ENCODE data around the gene NEK4. TPM values are rescaled to one million over a fixed set of nuclear protein-coding genes. Genes with fewer than 3 reads are reported as not detected.

Gene NEK4
- polyA plus RNA-seq, 1 donor (not counting 4 experiments of a cell fraction or from before 2014, with no cell fraction given): 13.6 TPM

DNA sequence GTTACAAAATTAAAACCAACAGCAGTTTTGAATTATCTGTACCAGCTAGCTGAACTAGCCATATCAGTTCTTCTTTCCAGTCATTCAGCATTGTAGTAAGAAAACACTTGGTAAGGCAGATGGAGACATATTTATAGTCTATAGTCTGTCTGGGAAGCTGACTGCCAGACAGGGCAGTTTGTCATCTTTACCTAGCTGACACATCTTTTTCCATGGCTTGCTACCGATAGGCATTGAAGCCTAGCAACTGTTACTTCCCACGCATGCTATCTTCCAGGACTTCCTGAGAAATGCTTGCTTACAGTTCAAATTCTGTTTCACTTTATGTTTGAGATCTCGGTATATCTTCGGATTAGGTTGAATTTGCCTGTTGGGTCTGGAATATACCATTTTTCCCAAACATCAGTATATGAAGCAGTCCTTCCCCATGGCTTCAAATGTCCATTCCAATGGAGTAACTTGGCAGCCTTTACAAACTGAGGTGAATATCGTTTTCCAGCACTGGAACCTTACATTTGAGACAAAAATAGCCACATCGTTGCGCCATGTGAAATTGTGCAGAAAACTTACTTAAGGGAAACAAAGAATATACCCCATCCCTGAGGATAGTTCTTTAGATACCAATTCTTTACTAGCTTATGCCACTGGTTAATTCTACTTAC, 76.1 kb downstream of the NEK4 start:
- Histone ChIP-seq H2AFZ (ENCODE audit: control insufficient read depth, low read length) (no peak overlapping the region), H3K4me2 (ENCODE audit: control insufficient read depth, extremely low read depth, insufficient read depth, low read depth, low read length) (no peak overlapping the region), H4K20me1 (ENCODE audit: control insufficient read depth, extremely low read depth, insufficient read depth, low read length) (peaks cover 5% of the 10 kb centered on the region), H3K36me3 (ENCODE audit: control insufficient read depth in 2 of 2, extremely low read depth in 1 of 2, insufficient read depth in 2 of 2, low read length in 2 of 2) (peaks cover 42 to 45% of the 10 kb centered on the region in 2 experiments), H3K9ac (ENCODE audit: control insufficient read depth, extremely low read depth, insufficient read depth, low read length) (no peak overlapping the region), H3K9me3 (ENCODE audit: control insufficient read depth, low read depth, low read length) (no peaks in the 10 kb centered on the region), H3K79me2 (ENCODE audit: control insufficient read depth, insufficient read depth, low read length) (peaks cover 15% of the 10 kb centered on the region), H3K27ac (ENCODE audit: control insufficient read depth, insufficient read depth, low read length) (no peak overlapping the region), H3K9me1 (ENCODE audit: control insufficient read depth, extremely low read depth, insufficient read depth, low read length) (no peaks in the 10 kb centered on the region), H3K27me3 (ENCODE audit: control insufficient read depth, extremely low read depth, insufficient read depth, low read length) (no peaks in the 10 kb centered on the region), H3K4me1 (ENCODE audit: control insufficient read depth, extremely low read depth, insufficient read depth, low read length) (no peaks in the 10 kb centered on the region), H3K4me3 (ENCODE audit: control insufficient read depth in 2 of 3, extremely low read depth in 1 of 3, insufficient read depth in 2 of 3, low read depth in 1 of 3, low read length in 3 of 3) (no peak overlapping the region)
- no peak for TF ChIP-seq EZH2 (IDR thresholded peaks at IDR 0.05; ENCODE audit: low read length)
- TF ChIP-seq, protein P1, sequence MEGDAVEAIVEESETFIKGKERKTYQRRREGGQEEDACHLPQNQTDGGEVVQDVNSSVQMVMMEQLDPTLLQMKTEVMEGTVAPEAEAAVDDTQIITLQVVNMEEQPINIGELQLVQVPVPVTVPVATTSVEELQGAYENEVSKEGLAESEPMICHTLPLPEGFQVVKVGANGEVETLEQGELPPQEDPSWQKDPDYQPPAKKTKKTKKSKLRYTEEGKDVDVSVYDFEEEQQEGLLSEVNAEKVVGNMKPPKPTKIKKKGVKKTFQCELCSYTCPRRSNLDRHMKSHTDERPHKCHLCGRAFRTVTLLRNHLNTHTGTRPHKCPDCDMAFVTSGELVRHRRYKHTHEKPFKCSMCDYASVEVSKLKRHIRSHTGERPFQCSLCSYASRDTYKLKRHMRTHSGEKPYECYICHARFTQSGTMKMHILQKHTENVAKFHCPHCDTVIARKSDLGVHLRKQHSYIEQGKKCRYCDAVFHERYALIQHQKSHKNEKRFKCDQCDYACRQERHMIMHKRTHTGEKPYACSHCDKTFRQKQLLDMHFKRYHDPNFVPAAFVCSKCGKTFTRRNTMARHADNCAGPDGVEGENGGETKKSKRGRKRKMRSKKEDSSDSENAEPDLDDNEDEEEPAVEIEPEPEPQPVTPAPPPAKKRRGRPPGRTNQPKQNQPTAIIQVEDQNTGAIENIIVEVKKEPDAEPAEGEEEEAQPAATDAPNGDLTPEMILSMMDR (optimal IDR thresholded peaks at IDR 0.05 in 1 of 3, IDR thresholded peaks at IDR 0.05 in 1 of 3, conservative IDR thresholded peaks at IDR 0.05 in 1 of 3; ENCODE audit: extremely low read depth in 1 of 3, insufficient read depth in 2 of 3, low read length in 3 of 3): no peak
- FAIRE-seq (no peak), DNase-seq (ENCODE audit: low read depth, low spot score) (no peak)
- dilution Hi-C loops (cut with MboI; ENCODE audit: extremely low pct_ligation_motif_present, low sequenced_read_pairs): no loop called here

DNA sequence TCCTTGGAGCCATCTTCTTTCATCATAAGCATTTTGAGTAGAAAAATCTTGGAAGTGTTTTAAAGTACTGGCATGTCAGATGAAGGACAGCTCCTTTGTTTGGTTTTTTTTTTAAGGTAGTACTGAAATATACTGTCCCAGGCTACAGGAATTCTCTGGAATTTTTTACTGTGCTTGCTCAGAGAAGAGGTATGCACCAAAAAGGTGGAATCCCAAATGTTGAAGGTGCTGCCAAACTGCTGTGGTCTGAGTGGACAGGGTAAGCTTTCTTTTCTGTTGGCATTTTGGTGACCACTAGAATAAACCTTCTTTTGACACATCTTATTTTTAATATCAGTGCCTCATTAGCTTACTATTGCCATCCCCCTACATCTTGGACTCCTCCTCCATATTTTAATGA, 77.7 kb downstream of the NEK4 start:
- H3K36me3 ChIP-seq (ENCODE audit: control insufficient read depth in 2 of 2, extremely low read depth in 1 of 2, insufficient read depth in 2 of 2, low read length in 2 of 2): peaks cover 57 to 59% of the 10 kb centered on the region in 2 experiments
- dilution Hi-C loops (cut with MboI; ENCODE audit: extremely low pct_ligation_motif_present, low sequenced_read_pairs): no loop called here
- H3K27ac ChIP-seq (ENCODE audit: control insufficient read depth, insufficient read depth, low read length): no peak overlapping the region
- H3K9ac ChIP-seq (ENCODE audit: control insufficient read depth, extremely low read depth, insufficient read depth, low read length): no peak overlapping the region
- peaks cover 5% of the 10 kb centered on the region for H4K20me1 ChIP-seq (ENCODE audit: control insufficient read depth, extremely low read depth, insufficient read depth, low read length)
- peaks cover under 1% of the 10 kb centered on the region for H3K4me1 ChIP-seq (ENCODE audit: control insufficient read depth, extremely low read depth, insufficient read depth, low read length)
- H2AFZ ChIP-seq (ENCODE audit: control insufficient read depth, low read length): no peak overlapping the region
- no peaks in the 10 kb centered on the region for H3K9me1 ChIP-seq (ENCODE audit: control insufficient read depth, extremely low read depth, insufficient read depth, low read length)
- no peak for FAIRE-seq
- H3K27me3 ChIP-seq (ENCODE audit: control insufficient read depth, extremely low read depth, insufficient read depth, low read length): no peaks in the 10 kb centered on the region
- no peak for DNase-seq (ENCODE audit: low read depth, low spot score)
- no peak overlapping the region for H3K4me3 ChIP-seq (ENCODE audit: control insufficient read depth in 2 of 3, extremely low read depth in 1 of 3, insufficient read depth in 2 of 3, low read depth in 1 of 3, low read length in 3 of 3)
- TF ChIP-seq EZH2 (IDR thresholded peaks at IDR 0.05; ENCODE audit: low read length): no peak
- TF ChIP-seq, protein P1 (optimal IDR thresholded peaks at IDR 0.05 in 1 of 3, IDR thresholded peaks at IDR 0.05 in 1 of 3, conservative IDR thresholded peaks at IDR 0.05 in 1 of 3; ENCODE audit: extremely low read depth in 1 of 3, insufficient read depth in 2 of 3, low read length in 3 of 3): no peak
- no peaks in the 10 kb centered on the region for H3K9me3 ChIP-seq (ENCODE audit: control insufficient read depth, low read depth, low read length)
- H3K4me2 ChIP-seq (ENCODE audit: control insufficient read depth, extremely low read depth, insufficient read depth, low read depth, low read length): no peak overlapping the region
- peaks cover 27% of the 10 kb centered on the region for H3K79me2 ChIP-seq (ENCODE audit: control insufficient read depth, insufficient read depth, low read length)
